Activated CD8-positive, alpha-beta memory T cell treated with anti-CD3 and anti-CD28 coated beads, Interleukin-2, amount 10 ng/mL, durations not matched to agents 7 days and 5 days (primary cell): ENCODE results near the gene RAB7A. TPM values are rescaled to one million over a fixed set of nuclear protein-coding genes. Genes with fewer than 3 reads are reported as not detected.

Source experiments
- ATAC-seq: fragments of 150-1000 bp; cut with Tn5 transposase; one replicate; pipeline ENCODE4 v1.10.0; 2021; ENCODE audit warnings: moderate library complexity
- CTCF ChIA-PET: fragments of 350-600 bp; sonication (Branson Sonifier 250); formaldehyde crosslinking; loops from one replicate; lab custom pipeline; 2021; ENCODE audit warnings: antibody characterized with exemption; lab: Charles Lee
- DNase-seq: peaks from one replicate; pipeline ENCODE4 v3.0.0-alpha.2; 2020
- H3K27ac Mint-ChIP-seq: one replicate; pipeline ENCODE4 v1.8.0; 2021; ENCODE audit warnings: mild to moderate bottlenecking, mixed read lengths
- H3K27me3 Mint-ChIP-seq: one replicate; pipeline ENCODE4 v1.8.0; 2021; ENCODE audit warnings: mixed read lengths
- H3K36me3 Mint-ChIP-seq: one replicate; pipeline ENCODE4 v1.8.0; 2021; ENCODE audit warnings: mild to moderate bottlenecking, mixed read lengths
- H3K4me1 Mint-ChIP-seq: one replicate; pipeline ENCODE4 v1.8.0; 2021; ENCODE audit warnings: mixed read lengths
- H3K4me3 Mint-ChIP-seq: one replicate; pipeline ENCODE4 v1.8.0; 2021; ENCODE audit warnings: mild to moderate bottlenecking, moderate library complexity, mixed read lengths
- H3K9me3 Mint-ChIP-seq: one replicate; pipeline ENCODE4 v1.8.0; 2022; ENCODE audit warnings: low read depth, mixed read lengths
- total RNA-seq, 2 experiments: library from RNA; stranded (reverse); gene quantifications; one replicate each; pipeline ENCODE4 v1.2.3, GENCODE V29; 2021

Gene RAB7A
- total RNA-seq: 100 to 1,000 TPM; 184 to 238 TPM

DNA sequence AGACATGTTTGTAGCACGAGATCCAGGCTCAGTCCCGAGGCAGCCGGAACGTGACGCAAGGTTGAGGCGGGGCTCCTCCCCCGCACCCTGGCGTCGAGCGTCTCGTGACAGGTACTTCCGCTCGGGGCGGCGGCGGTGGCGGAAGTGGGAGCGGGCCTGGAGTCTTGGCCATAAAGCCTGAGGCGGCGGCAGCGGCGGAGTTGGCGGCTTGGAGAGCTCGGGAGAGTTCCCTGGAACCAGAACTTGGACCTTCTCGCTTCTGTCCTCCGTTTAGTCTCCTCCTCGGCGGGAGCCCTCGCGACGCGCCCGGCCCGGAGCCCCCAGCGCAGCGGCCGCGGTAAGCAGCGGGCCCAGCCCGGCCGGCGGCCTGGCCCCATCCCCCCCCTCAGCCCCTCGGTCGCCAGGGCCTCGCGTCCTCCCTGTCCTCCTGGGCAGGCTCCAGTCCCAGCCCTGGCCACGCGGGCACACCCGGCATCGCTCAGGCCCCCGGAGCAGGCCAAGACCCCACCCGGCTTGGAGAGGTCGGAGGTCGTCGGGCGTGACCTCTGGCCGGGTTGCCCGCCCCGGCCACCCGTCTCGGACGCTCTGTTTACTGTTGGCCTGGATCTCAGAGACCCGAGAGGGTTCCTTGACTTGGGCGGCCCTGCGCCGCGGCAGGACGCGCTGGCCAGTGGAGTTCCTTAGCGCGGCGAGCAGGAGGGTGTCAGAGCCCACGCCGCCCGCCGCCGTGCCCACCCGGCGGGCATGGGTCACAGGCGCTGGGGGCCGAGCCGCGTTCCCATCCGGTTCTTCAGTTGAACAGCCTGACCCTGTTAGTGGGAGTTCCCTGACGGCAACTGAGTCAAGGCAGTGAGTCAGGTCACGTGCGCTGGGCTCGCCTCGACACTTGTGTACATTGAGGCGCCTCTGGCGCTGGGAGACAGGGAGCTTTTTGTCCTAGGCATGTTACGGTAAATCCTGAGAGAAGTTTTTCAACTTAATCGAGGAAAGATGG, at the start of gene RAB7A:
Gene RAB7A (plus strand): TSS at position 161 of the 994 bp plus-strand sequence. CDS start 69,185 bp downstream, outside the sequence.
- peaks cover 26% of the 10 kb centered on the region for H3K36me3 Mint-ChIP-seq

DNA sequence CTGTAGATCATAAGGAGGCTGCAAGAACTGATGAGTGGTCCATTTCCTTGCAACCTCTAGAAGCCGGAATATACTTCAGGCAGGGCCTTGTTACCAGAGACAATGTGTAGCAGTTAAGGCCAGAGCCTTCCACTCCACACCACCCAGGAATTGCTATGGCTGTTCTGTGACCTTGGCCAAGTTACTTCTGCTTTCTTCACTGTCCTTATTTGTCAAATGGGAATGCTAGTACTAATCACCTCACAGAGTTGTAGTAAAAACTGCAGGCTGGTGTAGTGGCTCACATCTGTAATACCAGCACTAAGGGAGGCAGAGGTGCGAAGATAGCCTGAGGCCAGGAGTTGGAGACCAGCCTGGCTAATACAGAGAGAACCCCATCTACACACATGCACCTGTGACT, 46.6 kb upstream of the RAB7A start:
- no peak overlapping the region for H3K4me3 Mint-ChIP-seq
- DNase-seq (no peak), ATAC-seq (no peak)
- CTCF ChIA-PET: interaction anchor here (2.8 kb wide), 2 partner anchors 120 to 167 kb away, joined by 25 to 27 read pairs; no protein-coding TSS in a partner anchor
- no peaks in the 10 kb centered on the region for H3K9me3 Mint-ChIP-seq
- peaks cover 17% of the 10 kb centered on the region for H3K4me1 Mint-ChIP-seq
- no peaks in the 10 kb centered on the region for H3K36me3 Mint-ChIP-seq
- no peak overlapping the region for H3K27ac Mint-ChIP-seq
- H3K27me3 Mint-ChIP-seq: peaks cover 2% of the 10 kb centered on the region

More for the DNA sequence above, at the start of gene RAB7A:
- CTCF ChIA-PET: interaction anchor here (0.8 to 1.9 kb wide), 10 partner anchors 9 to 119 kb away, joined by 3 to 8 read pairs (median 4); no protein-coding TSS in a partner anchor
- Mint-ChIP-seq H3K4me3 (peak within 1 kb of the TSS; percentile 82), H3K27me3 (peaks cover 3% of the 10 kb centered on the region), H3K27ac (peak within 1 kb of the TSS; percentile 87), H3K4me1 (peaks cover 48% of the 10 kb centered on the region), H3K9me3 (no peaks in the 10 kb centered on the region)
- DNase-seq (peak; percentile 98), ATAC-seq (peak; percentile 96)

DNA sequence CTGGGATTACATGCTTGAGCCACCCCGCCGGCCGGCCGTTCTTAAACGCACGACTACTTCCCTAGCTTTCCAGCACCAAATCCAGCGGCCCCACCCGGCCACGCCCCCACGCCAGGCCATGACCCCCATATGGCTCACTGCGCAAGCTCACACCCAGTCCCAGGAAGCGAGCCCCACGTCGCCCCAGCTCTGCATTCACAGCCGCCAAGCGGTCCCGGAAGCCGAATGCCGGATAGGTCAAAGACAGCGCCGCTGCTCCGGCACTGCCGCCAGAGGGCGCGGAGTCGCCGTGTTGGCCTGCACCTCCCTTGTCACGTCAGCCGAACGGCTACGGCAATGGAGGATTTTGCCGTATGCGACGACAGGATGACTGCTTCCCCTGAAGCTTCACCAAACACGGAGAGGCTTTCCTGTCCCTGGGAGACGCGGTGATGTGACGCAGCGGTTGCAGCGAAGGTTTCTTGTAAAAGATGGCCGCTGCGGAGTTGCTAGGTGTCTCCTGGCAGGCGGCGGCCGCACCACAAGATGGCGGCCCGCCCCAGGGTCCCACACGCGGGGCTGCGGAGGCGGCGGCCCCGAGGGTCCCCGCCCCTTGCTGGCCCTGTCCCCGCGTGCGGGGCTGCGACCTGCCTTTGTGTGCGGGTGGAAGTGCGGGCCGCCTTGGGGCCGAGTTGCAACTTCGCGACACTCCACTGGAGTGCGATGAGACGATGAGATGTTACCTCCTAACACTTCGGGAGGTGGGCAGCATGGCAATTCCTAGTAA, 45.2 kb upstream of the RAB7A start:
- ATAC-seq: peak; percentile 98
- H3K27ac Mint-ChIP-seq: peak overlapping the region; percentile 93
- H3K36me3 Mint-ChIP-seq: no peaks in the 10 kb centered on the region
- DNase-seq: peak; percentile 95
- H3K4me3 Mint-ChIP-seq: peak overlapping the region; percentile 79
- H3K4me1 Mint-ChIP-seq: peaks cover 13% of the 10 kb centered on the region
- H3K27me3 Mint-ChIP-seq: peaks cover 2% of the 10 kb centered on the region
- CTCF ChIA-PET: interaction anchor here (0.6 to 2.8 kb wide), 30 partner anchors 9 to 544 kb away, joined by 3 to 34 read pairs (median 5); partner anchors contain the start of genes ACAD9, RAB7A and RPN1
- H3K9me3 Mint-ChIP-seq: no peaks in the 10 kb centered on the region

DNA sequence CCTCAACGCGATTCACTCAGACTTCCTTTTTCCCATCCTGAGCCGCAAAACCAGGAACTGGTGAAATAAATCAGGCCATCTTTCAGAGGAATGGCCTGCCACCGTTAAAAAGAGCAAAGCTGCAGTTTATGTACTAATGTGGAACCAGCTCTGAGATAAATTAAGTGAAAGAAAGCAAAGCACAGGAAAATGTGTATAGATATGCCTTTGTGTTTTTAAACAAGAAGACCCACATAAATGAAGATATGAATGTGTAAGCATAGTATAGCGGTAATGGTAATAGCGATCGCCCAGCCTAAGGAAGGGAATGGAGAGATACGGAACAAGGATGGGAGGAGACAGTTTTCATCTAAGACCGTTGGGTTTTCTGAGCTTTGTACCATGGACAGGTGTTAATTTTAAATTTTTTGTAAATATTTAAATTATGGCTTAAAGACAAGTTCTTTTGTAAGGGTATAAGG, 44.6 kb upstream of the RAB7A start:
- peaks cover 12% of the 10 kb centered on the region for H3K4me1 Mint-ChIP-seq
- DNase-seq (no peak), ATAC-seq (no peak)
- H3K36me3 Mint-ChIP-seq: no peaks in the 10 kb centered on the region
- peak overlapping the region; percentile 86 for H3K27ac Mint-ChIP-seq
- peaks cover 2% of the 10 kb centered on the region for H3K27me3 Mint-ChIP-seq
- no peaks in the 10 kb centered on the region for H3K9me3 Mint-ChIP-seq
- H3K4me3 Mint-ChIP-seq: peak overlapping the region; percentile 79
- CTCF ChIA-PET: interaction anchor here (0.7 to 2.8 kb wide), 15 partner anchors 9 to 197 kb away, joined by 3 to 34 read pairs (median 10); partner anchors contain the start of genes ACAD9 and RAB7A

DNA sequence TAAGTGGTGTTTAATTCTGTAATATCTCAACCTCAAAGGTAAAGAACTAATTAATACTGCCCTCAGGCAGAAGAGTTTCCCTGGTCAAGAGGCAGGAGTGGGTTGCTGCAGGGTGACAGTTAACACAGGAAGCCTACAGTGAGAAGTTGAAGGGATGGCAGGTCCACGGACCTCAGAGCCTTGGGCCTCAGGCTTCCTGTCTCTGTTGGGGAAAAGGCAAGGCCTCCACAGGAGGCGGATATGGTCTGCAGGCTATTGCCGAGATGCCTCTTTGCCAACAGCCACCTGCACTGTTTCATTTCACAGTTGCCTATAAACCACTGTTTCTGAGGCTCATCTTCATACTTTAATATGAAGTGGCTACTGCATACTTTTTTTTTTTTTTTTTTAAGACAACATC, 42.0 kb upstream of the RAB7A start:
- CTCF ChIA-PET: no interaction called here
- DNase-seq: no peak
- H3K27ac Mint-ChIP-seq: no peak overlapping the region
- no peaks in the 10 kb centered on the region for H3K27me3 Mint-ChIP-seq
- no peak overlapping the region for H3K4me3 Mint-ChIP-seq
- no peaks in the 10 kb centered on the region for H3K9me3 Mint-ChIP-seq
- ATAC-seq: no peak
- peaks cover 12% of the 10 kb centered on the region for H3K4me1 Mint-ChIP-seq
- no peaks in the 10 kb centered on the region for H3K36me3 Mint-ChIP-seq

DNA sequence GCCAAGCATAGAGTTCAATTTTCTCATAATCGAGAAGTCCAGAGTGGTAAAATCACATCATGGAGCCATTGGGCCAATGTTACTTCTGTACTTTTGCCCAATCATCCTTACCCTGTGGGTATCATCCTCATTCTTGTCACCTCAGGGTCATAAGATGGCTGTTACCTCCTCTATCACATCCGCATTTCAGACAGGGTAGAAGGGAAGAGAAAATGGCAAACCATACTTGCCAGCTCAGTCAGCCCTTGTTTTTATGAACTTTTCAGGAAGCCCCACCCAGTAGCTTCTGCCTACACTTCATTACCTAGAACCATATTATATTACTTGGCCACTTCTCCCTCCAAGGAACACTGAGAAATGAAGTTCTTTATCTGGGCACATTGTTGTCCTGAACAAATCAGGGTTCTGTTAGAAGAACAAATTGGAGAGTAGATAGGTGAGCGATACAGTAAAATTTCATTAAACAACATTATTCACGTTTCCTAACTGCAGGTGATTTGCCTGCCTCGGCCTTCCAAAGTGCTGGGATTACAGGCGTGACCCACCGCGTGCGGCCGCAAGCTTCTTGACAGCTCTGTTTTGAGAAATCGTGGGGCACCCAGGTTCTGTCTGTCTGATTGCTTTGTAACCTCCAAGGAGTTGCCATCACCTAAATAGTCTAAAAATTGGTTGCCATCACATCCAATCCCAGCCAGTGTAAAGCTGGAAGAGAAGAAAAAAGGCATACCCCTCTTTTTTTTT, 40.8 kb upstream of the RAB7A start:
- Mint-ChIP-seq H3K4me1 (peaks cover 9% of the 10 kb centered on the region), H3K36me3 (no peaks in the 10 kb centered on the region), H3K27ac (no peak overlapping the region), H3K4me3 (no peak overlapping the region), H3K27me3 (peaks cover under 1% of the 10 kb centered on the region), H3K9me3 (no peaks in the 10 kb centered on the region)
- ATAC-seq: no peak
- CTCF ChIA-PET: interaction anchor here (0.9 to 1.5 kb wide), 3 partner anchors 30 to 161 kb away, joined by 3 to 5 read pairs (median 3); no protein-coding TSS in a partner anchor
- no peak for DNase-seq

DNA sequence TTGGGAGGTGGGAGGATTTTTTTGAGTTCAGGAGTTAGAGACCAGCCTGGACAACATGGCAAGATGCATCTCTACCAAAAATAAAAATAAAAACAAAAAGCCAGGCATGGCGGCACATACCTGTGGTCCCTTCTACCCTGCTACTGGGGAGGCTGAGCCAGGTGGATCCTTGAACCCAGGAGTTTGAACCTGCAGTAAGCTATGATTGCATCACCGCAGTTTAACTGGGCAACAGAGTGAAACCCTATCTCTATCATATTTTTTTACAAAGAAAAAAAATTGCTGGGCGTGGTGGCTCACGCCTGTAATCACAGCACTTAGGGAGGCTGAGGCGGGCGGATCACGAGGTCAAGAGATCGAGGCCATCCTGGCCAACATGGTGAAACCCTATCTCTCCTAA, 39.5 kb upstream of the RAB7A start:
- Mint-ChIP-seq H3K36me3 (no peaks in the 10 kb centered on the region), H3K9me3 (no peaks in the 10 kb centered on the region), H3K4me1 (peaks cover 5% of the 10 kb centered on the region), H3K27ac (no peak overlapping the region), H3K4me3 (no peak overlapping the region), H3K27me3 (peaks cover 2% of the 10 kb centered on the region)
- ATAC-seq: no peak
- DNase-seq: no peak
- CTCF ChIA-PET: interaction anchor here (1.4 to 1.5 kb wide), 2 partner anchors 32 to 159 kb away, joined by 3 to 5 read pairs; no protein-coding TSS in a partner anchor

DNA sequence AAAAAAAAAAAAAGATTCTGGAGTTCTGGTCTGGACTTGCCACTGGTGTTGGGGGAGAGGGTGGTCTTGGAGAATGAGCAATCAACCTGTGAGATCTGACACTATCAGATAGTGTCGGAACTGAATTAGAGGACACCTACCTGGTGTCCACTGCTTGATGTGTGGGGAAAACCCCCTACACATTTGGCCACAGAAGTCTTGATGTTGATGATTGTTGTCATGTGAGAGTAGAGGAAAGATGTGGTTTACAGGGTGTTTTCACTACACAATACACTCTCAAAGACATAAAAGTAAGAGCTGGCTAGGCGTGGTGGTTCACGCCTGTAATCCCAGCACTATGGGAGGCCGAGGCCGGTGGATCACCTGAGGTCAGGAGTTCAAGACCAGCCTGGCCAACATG, 36.9 kb upstream of the RAB7A start:
- ATAC-seq (no peak), DNase-seq (no peak)
- no peak overlapping the region for H3K4me3 Mint-ChIP-seq
- H3K36me3 Mint-ChIP-seq: no peaks in the 10 kb centered on the region
- H3K4me1 Mint-ChIP-seq: peaks cover 4% of the 10 kb centered on the region
- peaks cover 2% of the 10 kb centered on the region for H3K27me3 Mint-ChIP-seq
- CTCF ChIA-PET: interaction anchor here (1.3 to 2.2 kb wide), 3 partner anchors 8 to 106 kb away, joined by 3 to 12 read pairs (median 3); no protein-coding TSS in a partner anchor
- H3K9me3 Mint-ChIP-seq: no peaks in the 10 kb centered on the region
- H3K27ac Mint-ChIP-seq: no peak overlapping the region

DNA sequence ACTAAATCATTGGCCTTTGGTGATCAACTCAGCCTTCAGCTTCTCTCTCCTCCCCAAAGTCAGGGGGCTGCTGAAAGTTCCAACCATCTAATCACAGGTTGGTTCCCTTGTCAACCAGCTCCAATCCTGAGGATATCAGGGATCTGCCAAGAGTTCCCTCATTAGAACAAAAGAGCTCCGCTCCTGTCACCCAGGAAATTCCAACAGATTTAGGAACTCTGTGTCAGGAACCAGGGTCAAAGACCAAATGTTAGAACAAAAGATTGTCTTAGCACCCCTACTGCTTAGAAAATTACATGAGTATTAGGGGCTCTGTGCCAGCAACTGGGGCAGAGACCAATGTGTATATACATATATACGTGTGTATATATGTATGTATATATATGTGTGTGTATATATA, 32.3 kb upstream of the RAB7A start:
- Mint-ChIP-seq H3K27me3 (peaks cover 10% of the 10 kb centered on the region), H3K36me3 (no peaks in the 10 kb centered on the region), H3K9me3 (no peaks in the 10 kb centered on the region), H3K4me1 (peaks cover 3% of the 10 kb centered on the region), H3K27ac (no peak overlapping the region), H3K4me3 (no peak overlapping the region)
- ATAC-seq (no peak), DNase-seq (no peak)
- CTCF ChIA-PET: no interaction called here

DNA sequence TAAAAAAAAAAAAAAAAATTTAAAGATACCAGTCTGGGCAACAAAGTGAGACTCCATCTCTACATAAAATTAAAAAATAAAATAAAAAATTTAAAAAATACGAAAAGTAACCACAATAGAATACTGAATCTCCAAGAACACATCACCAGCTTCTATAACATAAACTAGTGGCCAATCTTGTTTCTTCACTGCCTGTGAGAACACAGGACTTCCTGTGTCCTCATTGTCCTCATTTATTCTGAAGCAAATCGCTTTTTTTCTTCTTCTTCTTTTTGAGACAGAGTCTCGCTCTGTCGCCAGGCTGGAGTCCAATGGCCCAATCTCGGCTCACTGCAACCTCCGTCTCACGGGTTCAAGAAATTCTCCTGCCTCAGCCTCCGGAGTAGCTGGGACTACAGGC, 28.6 kb upstream of the RAB7A start:
- Mint-ChIP-seq H3K27ac (no peak overlapping the region), H3K4me1 (peaks cover 4% of the 10 kb centered on the region), H3K27me3 (peaks cover 13% of the 10 kb centered on the region), H3K4me3 (no peak overlapping the region), H3K36me3 (no peaks in the 10 kb centered on the region), H3K9me3 (no peaks in the 10 kb centered on the region)
- CTCF ChIA-PET: interaction anchor here (1.0 kb wide), 1 partner anchor 91 kb away, joined by 4 read pairs; no protein-coding TSS in a partner anchor
- no peak for ATAC-seq
- DNase-seq: no peak

DNA sequence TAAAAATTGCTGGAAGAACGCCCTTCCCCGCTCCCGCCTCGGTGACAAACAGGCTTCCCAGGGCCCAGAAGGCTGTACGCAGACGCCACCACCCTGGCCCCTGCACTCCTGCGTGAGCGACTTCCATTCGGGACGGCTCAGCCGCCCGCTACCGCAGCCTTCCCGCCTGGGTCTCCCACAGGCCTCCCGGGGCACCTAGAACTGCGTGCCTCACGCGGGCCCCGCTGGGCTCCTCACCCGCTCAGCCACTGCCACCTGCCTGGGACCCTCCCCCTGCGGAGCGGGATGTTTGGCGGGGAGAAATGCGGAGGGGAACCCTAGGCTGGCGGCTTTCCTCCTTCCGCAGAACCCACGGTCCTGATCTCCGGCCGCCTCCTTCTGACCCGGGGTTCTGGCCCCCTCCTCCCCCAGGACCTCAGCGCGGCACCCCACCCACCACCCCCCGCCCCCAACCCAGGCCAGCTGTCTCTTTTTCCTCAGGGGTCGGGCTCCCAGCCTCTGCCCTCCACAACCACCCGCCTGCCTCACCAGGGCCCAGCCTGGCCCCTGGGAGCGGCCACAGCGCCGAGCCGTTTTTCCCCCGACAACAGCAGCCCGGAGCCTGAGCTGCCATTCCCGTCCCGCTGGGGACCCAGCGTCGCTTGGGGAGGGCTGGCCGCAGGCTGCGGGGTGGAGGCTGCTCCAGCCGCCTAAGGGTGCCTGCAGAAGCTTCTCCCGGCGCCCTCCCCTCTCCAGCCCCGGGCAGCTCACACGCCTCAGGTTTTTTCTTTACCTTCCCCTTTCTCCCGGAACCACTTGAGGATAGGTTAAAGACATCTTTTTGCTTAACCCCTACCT, 27.6 kb upstream of the RAB7A start:
- DNase-seq: no peak

More for the DNA sequence above, 27.6 kb upstream of the RAB7A start:
- peak overlapping the region; percentile 24 for H3K4me3 Mint-ChIP-seq
- ATAC-seq: peak; percentile 60
- peaks cover 4% of the 10 kb centered on the region for H3K4me1 Mint-ChIP-seq
- CTCF ChIA-PET: interaction anchor here (0.6 to 2.1 kb wide), 4 partner anchors 18 to 677 kb away, joined by 3 to 6 read pairs (median 4); no protein-coding TSS in a partner anchor
- H3K9me3 Mint-ChIP-seq: no peaks in the 10 kb centered on the region
- H3K27ac Mint-ChIP-seq: no peak overlapping the region
- H3K36me3 Mint-ChIP-seq: no peaks in the 10 kb centered on the region
- peaks cover 13% of the 10 kb centered on the region for H3K27me3 Mint-ChIP-seq
